NCI-H1048 (cell line): Measurements from ENCODE around the gene ZMYM2.

Experiments
- DNase-seq: peaks from one replicate; lab custom pipeline; 2025; lab: John Stamatoyannopoulos, UW

Gene ZMYM2

DNA sequence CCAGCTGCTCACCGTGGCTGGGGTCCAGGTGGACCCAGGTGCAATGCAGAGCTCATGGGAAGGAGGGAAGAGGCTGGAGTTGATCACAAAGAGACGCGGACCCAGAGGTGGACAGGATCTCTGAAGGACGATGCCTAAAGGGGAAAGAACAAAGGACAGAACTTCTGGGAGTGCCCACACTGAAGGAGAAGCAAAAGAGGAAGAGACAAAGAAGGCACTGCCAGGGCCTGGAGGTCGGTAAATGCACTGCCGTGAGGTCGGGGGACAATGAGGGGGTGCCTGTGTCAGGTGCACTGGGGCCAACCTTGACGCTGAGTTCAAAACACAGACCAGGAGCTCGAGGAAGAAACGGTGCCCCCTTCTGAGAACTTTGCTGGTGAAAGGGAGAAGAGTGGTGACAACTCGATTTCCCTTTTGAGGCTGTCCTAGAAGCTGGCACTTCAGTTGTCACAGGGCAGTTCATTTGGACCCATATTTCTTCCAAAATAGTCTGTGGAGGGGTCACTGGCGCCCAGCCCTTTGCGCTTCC is 146.7 kb downstream of the ZMYM2 start:
- no peak for DNase-seq

DNA sequence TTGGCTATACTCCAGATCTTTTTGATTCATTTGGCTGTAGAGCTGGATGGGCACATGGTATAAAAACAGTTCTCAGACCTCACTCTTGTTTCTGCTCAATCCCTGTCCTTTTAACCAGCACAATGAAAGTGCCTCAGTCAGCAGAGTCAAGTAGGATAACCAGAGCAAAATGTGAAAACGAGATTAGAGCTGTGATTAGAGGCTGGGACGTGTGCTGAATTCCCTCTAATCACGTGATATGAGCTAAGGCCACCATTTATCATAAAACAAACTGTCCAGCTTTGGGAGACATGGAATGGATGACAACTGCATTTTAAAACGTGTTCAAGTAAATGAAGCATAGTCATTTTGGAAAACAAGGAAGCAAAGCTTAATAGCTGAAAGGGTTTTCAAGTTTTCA is 148.2 kb downstream of the ZMYM2 start:
- DNase-seq, result no peak

DNA sequence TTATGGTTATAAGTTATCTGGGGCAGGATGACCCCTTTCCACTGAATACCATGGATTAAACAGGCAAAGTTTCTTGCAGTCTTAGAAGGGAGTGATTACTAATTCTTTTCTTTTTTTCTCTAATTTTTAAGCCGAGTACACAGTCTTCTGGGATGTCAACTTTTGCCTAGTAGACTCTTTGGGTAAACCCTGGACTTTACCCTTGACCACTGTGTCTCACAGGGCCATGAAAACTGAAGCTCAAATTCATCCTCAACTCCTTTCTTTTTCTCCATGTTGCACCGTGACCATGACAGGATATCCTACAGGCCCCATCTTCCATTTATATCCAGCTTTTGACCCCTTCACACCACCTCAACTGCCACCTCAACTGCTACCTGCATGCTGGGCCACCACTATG is 150.5 kb downstream of the ZMYM2 start:
- DNase-seq, result no peak

DNA sequence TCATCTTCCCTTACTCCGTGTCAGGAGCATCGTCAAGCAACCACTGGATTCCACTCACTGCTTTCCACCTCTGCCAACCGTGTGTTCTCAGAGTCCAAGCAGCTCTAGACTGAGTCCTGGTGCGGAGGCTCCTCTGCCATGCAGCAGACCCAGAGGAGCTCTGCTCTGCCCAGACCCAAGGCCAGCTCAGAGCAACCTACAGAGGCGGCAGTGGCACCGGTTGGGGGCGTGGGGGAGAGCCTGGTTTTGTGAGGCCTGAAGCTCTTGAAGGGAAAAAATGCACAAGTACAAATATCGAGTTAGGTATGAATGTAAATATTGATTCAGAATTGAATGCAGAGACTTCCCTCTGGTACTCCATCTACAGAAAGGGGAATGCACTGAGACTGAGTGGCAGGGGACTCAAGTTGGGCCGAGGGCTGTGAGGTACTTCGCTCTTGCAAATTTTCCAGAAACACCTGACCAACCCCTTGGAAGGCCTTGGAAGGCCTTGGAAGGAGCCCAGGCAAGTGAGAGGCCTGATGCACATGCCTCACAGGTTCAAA is 155.6 kb downstream of the ZMYM2 start:
- DNase-seq, result no peak

DNA sequence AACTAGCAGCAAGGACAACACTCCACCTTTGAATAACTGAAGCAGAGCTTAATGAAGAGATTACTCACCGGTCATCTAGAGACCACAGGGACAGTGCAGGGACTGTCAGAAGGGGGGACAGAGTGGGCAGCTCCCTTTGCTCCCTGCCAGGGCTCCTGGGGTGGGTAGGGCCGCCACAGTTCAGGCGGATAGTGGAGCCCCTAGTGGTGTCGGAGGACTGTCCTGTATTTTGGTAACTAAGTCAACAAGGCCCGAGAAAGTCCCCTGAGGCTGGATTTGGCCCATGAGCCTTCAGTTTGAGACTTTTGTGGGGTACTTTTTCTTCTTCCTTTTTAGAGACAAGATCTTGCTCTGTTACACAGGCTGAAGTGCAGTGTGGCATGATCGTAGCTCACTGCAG is 157.7 kb downstream of the ZMYM2 start:
- DNase-seq, result no peak

DNA sequence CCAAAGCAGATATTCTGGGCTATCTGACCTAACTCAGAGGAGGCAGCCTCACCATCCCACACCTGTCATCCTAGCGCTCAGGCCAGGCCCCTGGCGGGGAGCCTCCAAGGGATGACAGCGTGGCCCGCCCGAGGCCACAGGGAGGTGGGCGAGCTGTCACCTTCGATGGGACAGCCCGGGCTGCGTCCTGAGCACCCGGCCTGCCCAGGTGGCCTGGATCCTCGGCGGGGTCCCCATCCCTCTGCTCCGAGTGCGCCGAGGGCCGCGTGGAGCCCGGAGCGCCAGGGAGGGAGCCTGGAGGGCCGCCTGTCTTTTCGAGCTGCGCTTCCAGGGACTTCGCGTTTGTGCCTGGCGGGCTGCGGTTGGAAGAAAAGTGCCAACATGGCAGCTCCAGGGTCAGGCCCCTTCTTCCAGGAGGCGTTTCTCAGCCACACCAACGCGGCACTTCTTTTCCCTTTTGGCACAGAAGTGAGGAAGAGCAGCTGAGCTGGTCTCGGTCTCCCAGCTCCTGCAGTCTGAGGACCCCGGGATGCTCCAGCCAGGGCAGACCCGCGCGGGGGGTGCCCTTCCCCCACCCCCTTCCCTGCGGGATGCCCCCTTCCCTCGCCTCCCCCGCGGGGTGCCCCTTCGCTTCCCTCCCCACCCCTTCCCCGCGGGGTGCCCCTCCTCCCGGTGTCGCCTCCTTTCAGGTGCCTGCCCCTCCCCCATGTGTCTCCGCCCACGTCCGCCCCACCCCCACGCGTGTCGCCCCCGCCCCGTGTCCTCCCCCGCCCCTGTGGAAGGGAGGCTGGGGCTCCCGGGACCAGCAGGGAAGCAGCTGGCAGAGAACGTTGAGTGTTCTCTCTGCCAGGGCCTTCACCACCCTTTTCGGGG is 160.0 kb downstream of the ZMYM2 start:
- DNase-seq, result no peak

DNA sequence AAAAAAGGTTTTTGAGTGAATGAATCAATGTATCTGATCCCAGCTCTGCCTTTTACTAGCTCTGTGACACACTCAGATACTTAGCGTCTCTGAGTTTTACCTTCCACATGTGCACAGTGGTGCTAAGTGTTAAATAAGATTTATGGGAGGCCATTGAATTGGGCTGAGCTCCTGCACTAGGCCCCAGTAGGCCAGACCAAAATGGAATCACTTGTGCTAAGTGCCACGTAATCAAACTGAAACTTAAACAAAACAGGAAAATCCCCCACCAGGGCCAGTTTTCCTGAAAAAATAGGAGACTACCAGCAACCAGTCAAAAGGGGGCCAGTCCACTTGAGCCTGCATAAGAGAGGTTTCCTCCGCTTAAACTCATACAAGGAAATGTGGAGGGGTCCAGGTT is 161.4 kb downstream of the ZMYM2 start:
- DNase-seq, result no peak

DNA sequence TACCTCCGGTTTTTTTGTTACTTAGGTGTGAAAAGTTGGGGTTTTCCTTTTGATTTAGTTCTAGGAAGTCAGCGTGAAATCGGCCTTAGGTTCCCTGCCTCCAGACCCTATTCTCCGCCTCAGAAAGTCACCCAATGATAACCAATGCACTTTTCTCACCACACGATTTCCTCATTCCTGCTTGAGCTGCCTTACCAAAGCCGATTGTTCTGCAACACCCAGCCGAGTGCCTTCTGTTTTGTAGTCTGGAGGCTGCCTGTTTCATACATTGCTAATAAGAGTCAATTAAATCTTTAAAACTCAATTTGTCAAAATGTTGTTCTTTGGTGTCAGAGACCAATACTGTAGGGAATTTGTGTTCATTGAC is 162.6 kb downstream of the ZMYM2 start:
- no peak for DNase-seq

DNA sequence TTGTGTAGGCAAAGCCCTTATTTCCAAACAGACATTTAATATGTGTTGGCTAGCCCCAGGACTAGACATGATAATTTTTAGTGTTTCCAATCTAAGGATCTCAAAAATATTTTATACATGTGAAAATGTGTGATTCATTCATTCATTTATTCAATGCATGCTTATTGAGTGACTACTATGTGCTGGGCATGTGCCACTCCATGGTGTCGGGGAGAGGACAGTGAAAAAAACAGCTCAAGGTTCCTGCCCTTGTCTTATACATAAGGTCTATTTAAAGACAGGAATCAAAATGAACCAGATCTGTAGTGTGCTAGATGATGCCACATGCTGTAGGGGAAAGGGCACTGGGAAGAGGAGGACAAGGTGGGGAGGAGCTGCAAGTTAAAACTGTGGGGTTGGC is 165.8 kb downstream of the ZMYM2 start:
- DNase-seq, result no peak

DNA sequence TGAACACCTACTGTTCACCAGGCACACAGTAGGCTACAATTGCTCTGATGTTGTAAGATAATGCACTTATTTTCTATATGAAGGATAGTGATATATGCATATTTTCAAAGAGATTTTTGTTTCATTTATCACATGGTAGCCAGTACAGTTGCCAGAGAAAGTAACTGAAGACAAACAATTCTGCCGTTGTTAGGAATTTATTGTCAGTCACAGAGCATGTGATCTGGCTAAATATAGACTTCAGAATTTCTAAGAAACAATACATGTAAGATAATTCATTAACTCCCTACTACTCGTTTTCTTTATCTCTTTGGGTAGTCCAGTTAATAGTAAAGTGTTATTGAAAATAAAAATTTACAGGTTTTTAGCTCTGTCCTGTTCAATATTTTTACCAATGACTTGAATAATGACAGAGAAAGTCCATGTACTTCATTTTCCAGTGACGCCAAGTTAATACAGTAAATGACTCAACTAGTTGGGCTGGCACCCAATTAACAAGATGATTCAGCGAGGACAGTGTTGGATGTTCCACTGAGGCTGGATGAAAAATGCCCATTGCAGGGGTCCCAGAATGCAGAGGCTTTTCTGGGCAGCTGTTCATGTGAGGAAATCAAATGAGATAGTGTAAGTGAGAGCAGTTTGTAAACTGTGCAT is 166.7 kb downstream of the ZMYM2 start:
- no peak for DNase-seq

DNA sequence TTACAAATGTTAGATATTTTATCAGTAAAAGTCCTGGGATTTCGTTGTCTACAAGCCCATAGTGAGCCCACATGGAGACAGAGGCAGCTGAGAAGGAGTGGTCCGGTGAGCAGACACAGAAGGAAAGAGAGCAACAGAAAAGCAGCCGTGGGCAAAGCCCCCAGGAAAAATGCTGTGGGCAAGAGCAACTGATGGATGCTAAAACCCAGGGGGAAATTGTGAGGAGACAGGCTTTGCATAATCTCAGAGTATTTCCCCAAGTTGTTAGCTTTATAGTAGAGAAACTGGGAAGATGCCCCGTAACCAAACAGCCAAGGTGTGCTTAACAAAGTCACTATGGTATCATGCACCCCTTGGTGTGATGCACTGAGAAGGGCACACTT is 167.2 kb downstream of the ZMYM2 start:
- DNase-seq, result no peak

DNA sequence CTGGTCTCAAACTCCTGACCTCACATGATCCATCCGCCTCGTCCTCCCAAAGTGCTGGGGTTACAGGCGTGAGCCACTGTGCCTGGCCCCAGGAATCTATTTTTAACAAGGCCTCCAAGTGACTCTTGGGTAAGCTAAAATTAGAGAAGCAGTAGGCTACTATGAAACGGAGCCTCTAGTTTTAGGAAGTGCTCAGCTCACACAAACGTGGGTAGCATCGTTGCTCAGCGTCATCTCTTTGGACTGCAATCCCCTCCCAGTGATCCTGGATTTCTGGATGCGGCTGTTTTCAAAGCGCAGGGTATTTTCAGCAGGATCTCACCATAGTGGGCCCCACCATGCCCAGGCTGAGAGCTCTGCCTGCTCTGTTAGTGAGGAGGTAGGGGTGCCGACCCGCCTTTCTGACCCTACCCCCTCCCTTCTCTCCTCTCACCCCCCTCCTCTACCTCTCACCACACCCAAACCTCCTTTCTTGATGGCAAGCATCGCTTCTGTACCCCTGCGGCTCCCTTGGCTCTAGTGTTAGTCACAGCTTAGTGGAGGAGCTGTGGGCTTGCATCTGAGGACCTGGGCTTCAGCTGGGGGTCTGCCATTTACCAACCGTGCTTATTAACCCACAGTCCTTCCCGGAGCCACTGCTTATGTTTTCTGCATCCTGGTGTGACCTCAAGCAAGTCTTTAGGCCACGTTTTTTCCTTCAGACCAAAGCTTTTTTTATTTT is 168.2 kb downstream of the ZMYM2 start:
- no peak for DNase-seq

DNA sequence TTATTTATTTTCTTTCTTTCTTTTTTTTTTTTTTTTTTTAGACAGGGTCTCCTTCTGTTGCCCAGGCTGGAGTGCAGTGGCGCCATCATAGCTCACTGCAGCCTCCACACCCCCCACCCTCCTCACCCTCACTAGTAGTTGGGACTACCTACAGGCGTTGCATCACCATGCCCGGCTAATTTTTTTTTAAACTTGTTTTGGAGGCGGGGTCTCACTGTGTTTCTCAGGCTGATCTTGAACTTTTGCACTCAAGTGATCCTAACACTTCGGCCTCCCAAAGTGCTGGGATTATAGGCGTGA is 168.7 kb downstream of the ZMYM2 start:
- DNase-seq, result no peak

DNA sequence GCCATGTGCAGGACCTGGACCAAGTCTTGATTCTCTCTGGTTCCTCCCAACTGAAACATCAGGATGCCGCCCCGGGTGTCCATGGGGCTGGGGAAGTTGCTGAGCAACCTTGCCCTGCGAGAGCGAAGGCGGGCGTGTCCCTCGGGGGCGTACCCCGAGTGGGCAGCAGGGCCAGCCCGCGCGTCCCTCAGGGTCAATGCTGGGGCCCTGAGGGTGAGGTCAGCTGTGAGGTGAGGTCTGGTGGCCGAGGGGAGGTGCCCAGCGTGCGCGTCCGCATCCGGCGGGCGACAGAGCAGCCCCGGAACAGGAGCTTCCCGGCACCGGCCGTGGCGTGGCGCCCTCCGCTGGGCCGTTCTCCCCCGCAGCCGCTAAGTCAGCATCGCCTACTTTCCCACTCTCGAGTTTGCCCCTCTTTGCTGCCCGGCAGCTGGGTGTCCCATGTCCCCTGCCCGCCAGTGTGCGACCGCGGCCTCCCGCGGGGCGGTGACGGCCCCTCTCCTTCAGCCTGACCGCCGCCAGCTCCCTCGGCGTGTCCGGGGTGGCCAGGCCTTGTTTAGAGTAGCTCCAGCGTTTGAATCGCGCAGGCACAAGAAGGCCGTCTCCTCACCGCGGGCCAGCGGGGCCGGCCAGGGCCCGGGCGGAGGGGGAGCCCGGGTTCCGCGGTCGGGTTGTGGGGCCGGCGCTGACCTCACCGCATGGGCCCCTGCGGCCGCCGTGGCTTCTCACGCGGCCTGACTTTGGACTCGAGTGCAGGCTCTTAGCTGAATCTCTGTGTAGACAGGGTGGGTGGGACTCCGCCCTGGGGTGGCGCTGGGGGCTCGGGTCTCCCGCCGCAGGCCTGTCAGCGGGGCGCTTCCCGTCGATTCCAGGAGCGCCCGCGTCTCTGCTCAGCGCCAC is 169.3 kb downstream of the ZMYM2 start:
- DNase-seq, result no peak

DNA sequence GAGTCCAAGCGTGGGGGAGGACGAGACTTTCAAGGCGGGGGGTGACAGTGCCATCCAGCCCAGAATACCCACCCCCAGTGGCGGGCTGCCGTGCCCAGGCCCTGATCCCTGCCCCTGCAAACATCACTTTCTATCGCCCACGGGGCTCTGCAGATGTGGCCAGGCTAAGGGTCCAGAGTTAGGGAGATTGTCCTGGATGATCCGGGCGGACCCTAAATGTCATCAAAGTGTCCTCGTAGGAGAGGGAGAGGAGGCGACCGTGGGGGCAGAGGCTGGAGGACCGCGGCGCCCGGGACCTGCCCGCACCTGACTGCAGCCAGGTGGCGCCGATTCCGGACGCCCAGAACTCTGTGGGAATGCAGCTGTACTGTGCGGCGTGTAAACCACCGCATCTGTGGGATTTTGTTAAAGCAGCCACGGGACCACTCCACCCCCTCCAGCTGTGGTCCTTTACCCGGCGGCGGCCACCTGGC is 170.0 kb downstream of the ZMYM2 start:
- no peak for DNase-seq

DNA sequence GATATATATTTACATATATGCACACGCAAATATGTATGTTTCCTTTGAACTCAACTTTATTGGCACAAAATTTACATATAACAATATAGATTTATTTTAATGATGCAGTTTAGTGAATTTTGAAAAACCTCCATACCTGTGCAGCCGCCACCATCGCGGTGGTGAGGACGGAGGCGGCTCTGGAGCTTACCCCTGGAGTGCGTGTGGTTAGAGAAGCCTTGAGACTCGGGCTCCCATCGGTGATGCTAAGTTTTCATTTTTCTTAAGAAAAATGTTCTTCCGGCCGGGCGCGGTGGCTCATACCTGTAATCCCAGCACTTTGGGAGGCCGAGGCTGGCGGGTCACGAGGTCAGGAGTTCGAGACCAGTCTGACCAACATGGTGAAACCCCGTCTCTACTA is 170.5 kb downstream of the ZMYM2 start:
- DNase-seq, result no peak

DNA sequence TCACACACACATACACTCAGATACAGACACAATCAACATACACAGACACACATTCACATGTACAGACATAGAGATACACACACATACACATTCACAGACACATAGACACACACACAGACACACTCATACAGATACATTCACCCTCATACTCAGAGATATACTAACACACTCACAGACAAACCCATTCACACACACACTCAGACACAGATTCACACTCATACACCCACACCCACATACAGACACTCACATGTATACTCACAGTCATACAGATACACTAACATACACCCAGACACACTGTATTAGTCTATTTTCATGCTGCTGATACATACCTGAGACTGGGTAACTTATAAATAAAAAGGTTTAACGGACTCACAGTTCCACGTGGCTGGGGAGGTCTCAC is 171.5 kb downstream of the ZMYM2 start:
- DNase-seq, result no peak

DNA sequence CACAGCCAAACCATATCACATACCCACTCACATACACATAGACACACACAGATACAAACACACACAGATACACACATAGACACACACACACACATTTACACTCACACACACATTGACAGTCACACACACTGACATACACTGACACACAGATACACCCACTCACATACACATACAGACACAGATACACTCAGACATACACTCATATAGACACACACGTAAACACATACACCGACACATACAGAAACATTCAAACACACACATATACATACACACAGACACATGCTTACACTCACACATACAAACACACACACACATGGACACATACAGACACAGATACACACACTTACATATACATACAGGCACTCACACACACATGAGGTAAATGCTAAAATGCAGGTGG is 172.1 kb downstream of the ZMYM2 start:
- DNase-seq, result no peak

DNA sequence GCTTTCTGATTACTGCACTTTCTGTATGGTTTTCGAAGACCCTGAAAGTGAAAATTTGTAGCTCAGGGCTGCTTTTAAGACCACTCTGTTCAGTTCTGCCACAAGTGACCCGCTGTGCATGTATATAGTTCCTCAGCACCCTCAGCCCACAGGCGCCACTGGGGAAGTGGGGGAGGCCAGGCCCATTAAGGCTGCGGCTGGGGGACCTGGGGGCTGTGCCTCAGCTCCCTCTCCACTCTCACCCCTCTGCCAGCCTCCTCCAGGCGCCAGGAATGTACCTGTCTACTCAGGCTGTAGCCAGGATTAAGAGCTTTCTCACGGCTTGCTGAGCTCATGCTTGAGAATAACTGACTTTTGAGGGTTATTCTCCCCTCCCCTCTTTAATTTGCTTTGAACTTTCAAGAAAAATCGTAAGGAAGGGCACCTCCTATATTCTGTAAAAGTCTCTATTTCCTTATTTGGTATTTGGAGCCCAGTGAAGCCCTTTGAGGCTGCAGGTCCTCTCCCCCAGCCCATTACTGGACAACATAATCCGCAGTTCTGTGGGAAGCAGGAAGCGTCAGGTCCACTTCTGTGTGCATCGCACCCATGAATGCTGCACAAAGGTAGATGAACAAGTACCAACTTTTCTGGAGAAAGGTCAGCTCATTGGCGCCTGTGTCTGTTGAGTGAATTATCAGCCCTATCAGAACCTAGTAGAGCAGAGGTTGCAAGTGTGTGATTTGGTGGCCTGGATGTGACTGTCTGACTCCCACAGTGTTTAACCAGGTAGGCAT is 172.7 kb downstream of the ZMYM2 start:
- DNase-seq, result no peak

DNA sequence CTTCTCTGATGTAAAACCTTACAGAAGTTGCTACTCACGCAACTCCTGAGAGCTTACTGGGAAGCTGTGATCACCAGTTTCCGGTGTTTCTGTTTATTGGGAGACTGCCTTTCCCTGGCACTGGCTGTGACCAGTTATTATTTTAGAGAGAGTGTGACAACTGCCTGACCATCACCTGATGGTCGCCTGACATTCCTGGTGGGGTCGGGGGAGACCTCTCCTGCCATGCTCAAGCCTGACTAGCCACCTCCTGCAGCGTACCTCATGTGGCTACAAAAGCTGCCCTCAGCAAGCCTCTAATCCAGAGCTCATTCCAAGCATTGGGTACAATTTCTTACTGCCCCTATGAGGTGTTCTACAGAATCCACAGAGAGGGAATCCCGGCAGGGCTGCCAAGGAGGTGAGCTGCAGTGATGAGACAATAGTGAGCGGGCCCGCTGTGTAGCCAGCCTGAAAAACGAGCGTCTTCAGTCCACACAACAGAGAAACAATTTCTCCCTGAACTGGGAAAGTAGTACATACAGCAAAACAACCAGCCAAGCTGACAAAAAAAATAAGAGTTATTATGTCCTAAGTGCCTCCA is 173.6 kb downstream of the ZMYM2 start:
- DNase-seq, result no peak

DNA sequence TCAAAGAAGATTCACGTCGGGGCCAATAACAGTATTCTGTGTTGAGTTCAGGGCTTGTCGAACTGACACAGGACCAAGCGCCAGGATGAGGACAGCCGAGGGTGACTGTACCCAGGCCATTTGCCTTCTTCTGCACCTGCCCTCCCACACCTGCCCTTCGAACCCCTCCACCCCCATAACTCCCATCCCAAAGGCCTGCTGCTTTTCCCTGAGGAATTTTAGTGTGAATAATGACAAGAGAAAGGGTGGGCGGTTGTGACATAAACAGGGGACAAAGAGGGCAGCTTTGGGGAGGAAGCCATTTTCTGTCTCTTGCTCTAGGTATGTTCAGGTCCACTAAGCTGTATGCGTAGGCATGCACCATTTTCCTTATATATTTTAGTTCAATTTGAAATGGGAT is 176.2 kb downstream of the ZMYM2 start:
- DNase-seq, result no peak
